EL (cell line): ENCODE data around the gene CCL4.
"Not testable (repeated sequence)": the region's sequence is repeated elsewhere in the genome, so short reads cannot be mapped to it uniquely, and the experiment has no call there.

ENCODE experiments used
- DNase-seq: peaks from one replicate; pipeline ENCODE4 v3.0.0-alpha.2; 2016

CCL4 gene

GRCh38 chr17:36088670-36089338 lies 14.8 kb upstream of the CCL4 start:
- no peak for DNase-seq

GRCh38 chr17:36089339-36089865 lies 14.2 kb upstream of the CCL4 start:
- DNase-seq, result no peak

- peak; percentile 2 for DNase-seq
These were observed 13.5 kb upstream of the CCL4 start, which contains the start of gene CCL3 for GRCh38 chr17:36089888-36090836. TSS of gene CCL3 (minus strand) at chr17:36090143. CDS start at chr17:36090058, 85 bp downstream.

GRCh38 chr17:36092230-36092629 lies 11.4 kb upstream of the CCL4 start:
- DNase-seq, result no peak

- DNase-seq, result not testable (repeated sequence)
These were observed 10.9 kb upstream of the CCL4 start for GRCh38 chr17:36092715-36093114.

- no peak for DNase-seq
These were observed 9.4 kb upstream of the CCL4 start for GRCh38 chr17:36094232-36094631.

GRCh38 chr17:36094746-36095145 lies 8.9 kb upstream of the CCL4 start:
- no peak for DNase-seq

GRCh38 chr17:36095992-36096391 lies 7.6 kb upstream of the CCL4 start:
- DNase-seq, result no peak

GRCh38 chr17:36099004-36099403 lies 4.6 kb upstream of the CCL4 start:
- DNase-seq, result not testable (repeated sequence)

- DNase-seq, result not testable (repeated sequence)
These were observed 619 bp downstream of the CCL4 start for GRCh38 chr17:36104246-36104645.

GRCh38 chr17:36104701-36105181 lies 1.1 kb downstream of the CCL4 start:
- no peak for DNase-seq

- DNase-seq, result no peak
These were observed 2.3 kb downstream of the CCL4 start for GRCh38 chr17:36105781-36106492.

- no peak for DNase-seq
These were observed 2.8 kb downstream of the CCL4 start for GRCh38 chr17:36106493-36106835.

- no peak for DNase-seq
These were observed 4.0 kb downstream of the CCL4 start for GRCh38 chr17:36107660-36108059.

GRCh38 chr17:36108265-36108664 lies 4.6 kb downstream of the CCL4 start:
- not testable (repeated sequence) for DNase-seq

GRCh38 chr17:36111068-36111490 lies 7.5 kb downstream of the CCL4 start:
- no peak for DNase-seq

GRCh38 chr17:36112572-36112971 lies 8.9 kb downstream of the CCL4 start:
- DNase-seq, result no peak

- not testable (repeated sequence) for DNase-seq
These were observed 9.5 kb downstream of the CCL4 start for GRCh38 chr17:36113131-36113530.

GRCh38 chr17:36114971-36115648 lies 11.5 kb downstream of the CCL4 start:
- peak; percentile 26 for DNase-seq

GRCh38 chr17:36115649-36115977 lies 12.0 kb downstream of the CCL4 start:
- DNase-seq, result not testable (repeated sequence)

GRCh38 chr17:36117505-36118382 lies 14.1 kb downstream of the CCL4 start:
- DNase-seq, result no peak
